T-helper 2 cell treated with Interferon-gamma antibody and Interleukin-4, amounts not matched to agents 5 μg/mL and 100 μg/mL, for 36 hours (primary cell): ENCODE results near the gene FGFRL1.

Experiments used
- DNase-seq: peaks from one replicate; pipeline ENCODE4 v3.0.0; 2021; ENCODE audit warnings: low spot score
- H3K27ac Mint-ChIP-seq: one replicate; pipeline ENCODE4 v1.8.0; 2021; ENCODE audit warnings: mild to moderate bottlenecking, mixed read lengths
- H3K27me3 Mint-ChIP-seq: one replicate; pipeline ENCODE4 v1.8.0; 2021; ENCODE audit warnings: low read depth, mixed read lengths
- H3K36me3 Mint-ChIP-seq: one replicate; pipeline ENCODE4 v1.8.0; 2021; ENCODE audit warnings: low read depth, mixed read lengths
- H3K4me1 Mint-ChIP-seq: one replicate; pipeline ENCODE4 v1.8.0; 2021; ENCODE audit warnings: low read depth, mixed read lengths
- H3K4me3 Mint-ChIP-seq: one replicate; pipeline ENCODE4 v1.8.0; 2022; ENCODE audit warnings: mild to moderate bottlenecking, moderate library complexity, mixed read lengths
- H3K9me3 Mint-ChIP-seq: one replicate; pipeline ENCODE4 v1.8.0; 2021; ENCODE audit warnings: mixed read lengths

FGFRL1 gene

DNA sequence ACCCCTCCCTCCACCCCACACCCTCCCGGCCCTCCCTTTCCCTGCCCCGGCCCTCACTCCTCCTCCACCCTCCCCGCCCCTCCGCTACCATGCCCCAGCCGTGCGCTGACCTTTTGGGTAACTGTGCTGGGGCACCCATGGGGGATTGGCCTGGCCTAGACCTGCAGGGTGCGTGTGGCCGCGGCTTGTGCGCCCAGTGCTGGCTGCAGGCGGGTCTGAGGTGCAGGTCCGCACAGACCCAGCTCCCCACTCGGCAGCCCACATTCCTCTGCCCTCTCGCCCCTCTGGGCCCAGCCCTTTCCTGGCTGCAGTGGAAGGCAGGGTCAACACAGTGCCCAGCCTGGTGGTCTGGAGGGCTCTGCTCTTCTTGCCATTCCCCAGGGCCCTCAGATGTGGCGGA lies 24.7 kb downstream of the FGFRL1 start:
- no peaks in the 10 kb centered on the region for H3K4me1 Mint-ChIP-seq
- no peak for DNase-seq
- H3K27ac Mint-ChIP-seq = no peak overlapping the region
- H3K4me3 Mint-ChIP-seq = no peak overlapping the region
- H3K36me3 Mint-ChIP-seq = no peaks in the 10 kb centered on the region
- no peaks in the 10 kb centered on the region for H3K27me3 Mint-ChIP-seq
- H3K9me3 Mint-ChIP-seq = no peaks in the 10 kb centered on the region

GRCh38 chr4:1036976-1037810 lies 25.8 kb downstream of the FGFRL1 start:
- H3K36me3 Mint-ChIP-seq = no peaks in the 10 kb centered on the region
- no peaks in the 10 kb centered on the region for H3K27me3 Mint-ChIP-seq
- no peaks in the 10 kb centered on the region for H3K4me1 Mint-ChIP-seq
- no peaks in the 10 kb centered on the region for H3K9me3 Mint-ChIP-seq
- no peak for DNase-seq
- H3K4me3 Mint-ChIP-seq = no peak overlapping the region
- no peak overlapping the region for H3K27ac Mint-ChIP-seq

- Mint-ChIP-seq H3K27me3 (no peaks in the 10 kb centered on the region), H3K4me3 (no peak overlapping the region), H3K27ac (no peak overlapping the region), H3K36me3 (no peaks in the 10 kb centered on the region), H3K4me1 (no peaks in the 10 kb centered on the region), H3K9me3 (no peaks in the 10 kb centered on the region)
- no peak for DNase-seq
These were observed 27.6 kb downstream of the FGFRL1 start for GRCh38 chr4:1038948-1039492.

DNA sequence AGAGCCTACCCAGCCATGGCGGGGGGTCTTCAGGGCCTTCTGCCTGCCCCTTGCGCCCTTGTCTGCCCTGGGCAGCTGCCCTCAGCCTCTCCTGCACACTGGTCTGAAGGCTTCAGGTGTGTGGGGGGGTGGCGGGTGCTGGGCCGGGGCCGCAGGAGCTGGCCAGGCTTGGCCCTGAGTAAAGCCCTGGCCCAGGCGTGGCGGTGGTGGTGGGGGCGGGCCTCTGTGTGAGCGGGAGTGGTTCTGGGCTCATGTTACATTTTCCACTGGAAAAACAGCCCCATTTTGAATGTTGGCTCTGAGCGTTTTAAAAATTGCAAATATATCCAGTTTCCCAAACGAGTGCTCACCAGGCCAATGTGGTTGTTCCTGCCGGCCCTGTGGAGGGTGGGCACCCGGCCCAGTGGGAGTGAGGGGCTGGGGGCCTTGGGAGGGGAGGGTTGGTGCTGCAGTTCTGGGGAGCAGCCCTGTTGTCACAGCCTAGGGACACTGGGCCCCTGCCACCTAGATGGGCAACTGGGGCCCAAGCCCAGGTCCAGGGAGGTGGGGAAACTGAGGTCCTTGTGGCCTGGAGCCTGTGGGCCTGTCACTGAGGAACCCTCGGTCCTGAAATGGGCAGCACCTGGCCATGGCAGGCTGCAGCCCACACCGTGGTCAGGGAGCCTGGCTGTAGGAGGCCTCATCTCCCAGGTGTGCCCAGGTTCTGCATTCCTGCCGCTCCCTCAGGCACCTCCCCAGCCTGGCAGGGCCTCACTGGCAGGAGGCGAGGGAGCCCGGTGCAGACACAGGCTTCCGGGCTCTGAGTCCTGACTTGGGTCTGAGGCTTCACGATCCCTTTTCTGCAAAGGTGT lies 28.3 kb downstream of the FGFRL1 start:
- Mint-ChIP-seq H3K4me1 (no peaks in the 10 kb centered on the region), H3K36me3 (no peaks in the 10 kb centered on the region), H3K4me3 (no peak overlapping the region), H3K27ac (no peak overlapping the region), H3K9me3 (no peaks in the 10 kb centered on the region), H3K27me3 (no peaks in the 10 kb centered on the region)
- DNase-seq = no peak

DNA sequence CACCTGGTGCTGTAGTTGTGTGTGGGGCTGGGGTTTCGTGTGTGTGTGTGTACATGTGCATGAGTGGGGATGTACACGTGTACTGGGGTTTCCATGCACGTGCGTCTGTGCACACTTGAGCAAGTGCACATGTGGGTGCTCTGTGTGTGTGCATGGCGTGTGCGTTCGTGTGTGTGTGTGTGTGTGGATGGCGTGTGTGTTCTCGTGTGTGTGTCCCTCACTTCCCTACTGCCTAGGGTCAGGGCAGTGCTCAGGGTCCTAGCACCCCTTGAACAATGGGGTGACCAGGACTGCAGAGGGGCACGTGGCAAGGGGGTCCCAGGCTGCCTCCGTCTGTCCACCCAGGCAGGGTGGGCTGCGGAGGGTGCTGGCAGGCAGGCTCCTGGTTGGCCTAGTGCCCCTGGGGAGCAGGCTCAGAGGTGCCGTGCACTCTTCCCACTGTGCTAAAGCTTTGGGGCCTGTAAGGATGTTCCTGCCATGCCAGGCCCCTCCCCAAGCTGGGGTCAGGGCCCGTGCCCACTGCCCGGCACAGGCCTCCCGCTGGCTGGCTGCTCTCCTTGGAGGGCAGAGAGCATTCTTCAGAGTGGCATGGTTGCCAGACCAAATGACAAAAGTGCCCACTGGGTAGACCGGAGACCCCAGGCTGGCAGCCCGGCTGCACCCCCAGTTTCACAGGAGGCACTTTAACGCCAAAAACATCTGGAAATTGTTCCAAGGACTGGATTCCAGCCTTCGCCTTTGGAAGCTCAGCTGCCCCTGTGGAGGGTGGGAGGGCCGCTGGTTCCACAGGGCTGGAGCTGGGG lies 29.1 kb downstream of the FGFRL1 start:
- Mint-ChIP-seq H3K27ac (no peak overlapping the region), H3K27me3 (peaks cover 3% of the 10 kb centered on the region), H3K4me3 (no peak overlapping the region), H3K36me3 (no peaks in the 10 kb centered on the region), H3K9me3 (no peaks in the 10 kb centered on the region), H3K4me1 (no peaks in the 10 kb centered on the region)
- no peak for DNase-seq

DNA sequence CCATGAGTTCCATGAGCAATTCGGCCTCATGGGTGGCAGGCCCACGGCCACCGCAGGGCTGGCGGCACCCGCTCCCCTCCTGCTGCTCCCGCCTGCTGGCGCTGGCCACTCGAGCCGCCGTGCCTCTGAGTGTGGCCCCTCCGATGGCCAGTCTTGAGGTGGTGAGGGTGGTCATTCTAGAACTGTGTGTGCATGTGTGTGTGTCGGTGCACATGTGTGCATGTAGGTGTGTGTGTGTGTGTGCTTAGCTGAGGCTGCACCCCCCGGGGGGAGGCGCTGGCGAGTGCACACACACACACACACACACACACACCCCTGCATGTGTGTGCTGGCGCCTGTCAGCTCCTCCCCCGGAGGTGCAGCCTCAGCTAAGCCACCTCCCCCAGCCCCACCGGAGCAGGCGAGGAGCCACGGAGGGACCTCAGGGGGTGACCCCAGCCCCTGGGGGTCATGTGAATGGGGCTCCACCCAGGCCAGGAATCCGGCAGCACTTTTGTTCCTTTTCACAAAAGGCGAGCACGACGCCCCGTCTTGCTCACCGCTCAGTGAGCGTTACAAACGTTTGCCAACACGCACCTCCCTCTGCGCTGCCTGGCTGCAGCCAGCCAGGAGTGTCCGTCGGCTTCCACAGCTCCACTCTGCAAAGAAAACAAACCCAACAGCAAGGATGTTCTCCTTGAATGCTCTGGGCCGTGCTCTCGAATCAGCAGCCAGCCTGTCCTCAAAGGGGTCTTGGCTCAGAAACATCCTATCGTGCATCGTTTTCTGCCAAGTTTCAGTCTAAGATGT lies 29.9 kb downstream of the FGFRL1 start:
- DNase-seq = no peak
- peaks cover 4% of the 10 kb centered on the region for H3K27me3 Mint-ChIP-seq
- H3K36me3 Mint-ChIP-seq = no peaks in the 10 kb centered on the region
- H3K4me1 Mint-ChIP-seq = no peaks in the 10 kb centered on the region
- H3K9me3 Mint-ChIP-seq = no peaks in the 10 kb centered on the region
- H3K27ac Mint-ChIP-seq = no peak overlapping the region
- no peak overlapping the region for H3K4me3 Mint-ChIP-seq

DNA sequence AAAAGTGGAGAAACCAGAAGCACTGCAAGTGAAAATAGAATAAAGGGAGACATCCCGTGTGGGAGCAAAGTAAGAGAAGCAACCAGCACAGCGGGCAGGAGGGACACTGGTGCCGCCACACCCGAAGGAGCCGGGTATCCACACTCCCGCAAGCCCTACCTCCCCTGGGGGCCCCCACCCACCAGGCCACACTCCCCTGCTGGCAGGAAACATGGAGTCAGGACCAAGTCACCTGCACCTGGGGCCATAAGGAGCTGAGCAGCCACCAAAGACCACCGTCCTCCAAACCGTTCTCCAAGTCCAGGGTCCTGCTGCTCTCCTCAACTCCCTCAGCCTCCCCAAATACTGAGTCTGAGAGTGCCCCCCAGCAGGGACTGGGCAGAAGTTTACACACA lies 30.5 kb downstream of the FGFRL1 start:
- DNase-seq = no peak
- Mint-ChIP-seq H3K4me1 (no peaks in the 10 kb centered on the region), H3K36me3 (no peaks in the 10 kb centered on the region), H3K27me3 (peaks cover 7% of the 10 kb centered on the region), H3K27ac (no peak overlapping the region), H3K9me3 (no peaks in the 10 kb centered on the region), H3K4me3 (no peak overlapping the region)

- Mint-ChIP-seq H3K27me3 (peaks cover 10% of the 10 kb centered on the region), H3K27ac (no peak overlapping the region), H3K4me1 (no peaks in the 10 kb centered on the region), H3K9me3 (no peaks in the 10 kb centered on the region), H3K36me3 (no peaks in the 10 kb centered on the region), H3K4me3 (no peak overlapping the region)
- no peak for DNase-seq
These were observed 31.1 kb downstream of the FGFRL1 start for GRCh38 chr4:1042352-1043055.

GRCh38 chr4:1043162-1043561 lies 31.7 kb downstream of the FGFRL1 start:
- Mint-ChIP-seq H3K9me3 (no peaks in the 10 kb centered on the region), H3K27ac (no peak overlapping the region), H3K27me3 (peaks cover 13% of the 10 kb centered on the region), H3K36me3 (no peaks in the 10 kb centered on the region), H3K4me1 (no peaks in the 10 kb centered on the region), H3K4me3 (no peak overlapping the region)
- no peak for DNase-seq

- Mint-ChIP-seq H3K4me3 (no peak overlapping the region), H3K4me1 (no peaks in the 10 kb centered on the region), H3K36me3 (no peaks in the 10 kb centered on the region), H3K27me3 (peaks cover 15% of the 10 kb centered on the region), H3K27ac (no peak overlapping the region), H3K9me3 (no peaks in the 10 kb centered on the region)
- peak; percentile 51 for DNase-seq
These were observed 32.4 kb downstream of the FGFRL1 start for GRCh38 chr4:1043651-1044468.

DNA sequence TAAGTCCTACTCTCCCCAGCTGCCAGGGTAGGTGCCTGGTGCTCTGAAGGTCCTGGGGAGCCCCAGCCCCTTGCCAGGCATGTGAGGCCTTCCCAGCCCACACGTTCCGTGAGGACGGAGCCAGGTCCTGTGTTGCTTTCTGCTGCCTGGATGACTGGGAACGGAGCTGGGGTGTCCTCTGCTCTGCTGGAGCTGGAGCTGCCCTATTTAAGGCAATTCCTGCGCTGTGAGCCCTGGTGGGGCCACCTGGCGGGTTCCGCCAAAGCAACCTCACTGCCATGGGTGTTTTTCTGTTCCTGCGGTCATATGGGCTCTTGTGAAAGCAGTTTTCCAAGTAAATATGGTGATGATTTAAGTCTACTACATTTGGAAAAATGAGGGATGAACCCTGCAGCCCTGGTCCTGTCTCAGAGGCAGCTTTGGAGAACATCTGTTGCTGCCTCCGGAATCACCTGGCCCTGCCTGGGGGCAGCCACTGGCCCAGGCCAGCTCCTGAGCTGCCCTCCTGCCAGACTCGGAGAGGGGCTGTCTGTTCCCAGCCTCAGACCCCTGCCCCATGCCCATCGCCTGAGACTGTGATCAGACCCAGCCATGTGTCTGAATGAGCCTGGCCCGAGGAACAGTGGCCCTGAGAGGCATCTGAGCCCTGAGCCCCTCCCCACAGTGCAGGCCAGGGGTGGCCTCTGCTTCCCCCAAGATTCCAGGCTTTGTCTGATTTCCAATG lies 33.2 kb downstream of the FGFRL1 start:
- Mint-ChIP-seq H3K27me3 (peaks cover 15% of the 10 kb centered on the region), H3K4me1 (no peaks in the 10 kb centered on the region), H3K4me3 (no peak overlapping the region), H3K9me3 (no peaks in the 10 kb centered on the region), H3K27ac (no peak overlapping the region), H3K36me3 (no peaks in the 10 kb centered on the region)
- no peak for DNase-seq

- Mint-ChIP-seq H3K4me1 (no peaks in the 10 kb centered on the region), H3K36me3 (no peaks in the 10 kb centered on the region), H3K27ac (no peak overlapping the region), H3K27me3 (peaks cover 15% of the 10 kb centered on the region), H3K4me3 (no peak overlapping the region), H3K9me3 (no peaks in the 10 kb centered on the region)
- no peak for DNase-seq
These were observed 33.8 kb downstream of the FGFRL1 start for GRCh38 chr4:1045193-1045594.
